Gastrocnemius medialis (tissue), 4 donors: ENCODE data around the gene MTX2. TPM values are rescaled to one million over a fixed set of nuclear protein-coding genes. Genes with fewer than 3 reads are reported as not detected.

Source experiments
- ATAC-seq, 2 donors: fragments of 150-250 bp; one replicate each; pipeline ENCODE4 v1.9.1; 2016
- DNase-seq, 2 donors: peaks; one replicate each; pipeline ENCODE4 v3.0.0-alpha.2; 2019
- H3K27ac ChIP-seq, 4 donors: fragments of 200-600 bp; sonication (generic); 1 replicate in 1 of 4; 2 replicates in 3 of 4; pipeline ENCODE4 v1.5.1; 2016 to 2018; ENCODE audit warnings: mild to moderate bottlenecking in 2 of 4, moderate library complexity in 1 of 4
- H3K27me3 ChIP-seq, 3 donors: fragments of 200-600 bp; sonication (generic) in 2 of 3; 1 replicate in 1 of 3; 2 replicates in 2 of 3; pipeline versions ENCODE4 v1.5.1 to v1.6.0; 2016 to 2019; ENCODE audit warnings: mild to moderate bottlenecking in 1 of 3, moderate library complexity in 1 of 3
- H3K36me3 ChIP-seq, 2 donors: fragments of 200-600 bp; sonication (generic) in 1 of 2; one replicate each; pipeline ENCODE4 v1.5.1; 2017 to 2018
- H3K4me1 ChIP-seq, 2 donors: fragments of 200-600 bp; sonication (generic) in 1 of 2; one replicate each; pipeline ENCODE4 v1.5.1; 2016 to 2017; ENCODE audit warnings: mild to moderate bottlenecking in 2 of 2
- H3K4me3 ChIP-seq, 4 donors: fragments of 200-600 bp; sonication (generic) in 3 of 4; 1 replicate in 1 of 4; 2 replicates in 3 of 4; pipeline ENCODE4 v1.5.1; 2016 to 2019; ENCODE audit warnings: mild to moderate bottlenecking in 2 of 4
- H3K9me3 ChIP-seq, 3 donors: fragments of 200-600 bp; sonication (generic) in 2 of 3; 1 replicate in 1 of 3; 2 replicates in 2 of 3; pipeline ENCODE4 v1.5.1; 2016 to 2019
- POLR2A ChIP-seq, 2 donors: fragments of 450-650 bp; IDR thresholded peaks; one replicate each; pipeline ENCODE4 v1.6.1; 2017; ENCODE audit warnings: antibody characterized with exemption in 2 of 2, mild to moderate bottlenecking in 2 of 2, moderate library complexity in 2 of 2
- in situ Hi-C, 4 donors: fragments of 200-750 bp; cut with MboI; loops; one replicate each; pipeline versions ENCODE4 v1.15.0 to v1.8.0; 2017; ENCODE audit warnings: low sequenced_read_pairs in 4 of 4
- intact Hi-C: fragments of 100-400 bp; cut with DNase I; formaldehyde crosslinking; loops from one replicate; pipeline ENCODE4 v1.15.1; 2023; ENCODE audit warnings: low total_unique reads
- total RNA-seq, 4 donors: library from RNA; depleted of rRNA; stranded (reverse); fragments of >200 nt; gene quantifications; one replicate each; pipeline versions ENCODE4 v1.1.0 to v1.2.3, GENCODE V29; 2016
- TF ChIP-seq, protein P1 (sequence below), 5 experiments: fragments of 450-650 bp in 3 of 5; fragments of 200-600 bp in 2 of 5; sonication (generic) in 2 of 5; IDR thresholded peaks in 4 of 5; conservative IDR thresholded peaks in 1 of 5; 1 replicate in 4 of 5; 2 replicates in 1 of 5; pipeline ENCODE4 v1.5.1; 2016 to 2019; ENCODE audit warnings: antibody characterized with exemption in 5 of 5, mild to moderate bottlenecking in 3 of 5, moderate library complexity in 3 of 5

The MTX2 gene
- total RNA-seq, 4 donors from 2014 or later, result 35.8 to 43.3 (median 39.1) TPM

DNA sequence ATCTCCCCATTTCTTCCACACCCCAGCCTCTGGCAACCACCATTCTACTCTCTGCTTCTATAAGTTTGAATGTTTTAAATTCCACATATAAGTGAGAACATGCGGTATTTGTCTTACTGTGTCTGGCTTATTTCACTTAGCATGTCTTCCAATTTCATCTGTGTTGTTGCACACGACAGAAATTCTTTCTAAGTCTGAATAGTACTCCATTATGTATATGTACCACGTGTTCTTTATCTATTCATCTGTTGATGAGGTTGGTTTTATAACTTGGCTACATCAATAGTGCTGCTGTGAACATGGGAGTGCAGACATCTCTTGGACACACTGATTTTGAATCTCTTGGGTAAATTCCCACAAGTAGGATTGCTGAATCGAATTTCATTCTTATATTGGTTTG is 31.8 kb upstream of the MTX2 start:
- H3K27me3 ChIP-seq, result peaks cover 0 to 3% (median 0%) of the 10 kb centered on the region in 3 donors
- in situ Hi-C loops, result no loop called here
- no peak for TF ChIP-seq POLR2A (IDR thresholded peaks at IDR 0.05)
- TF ChIP-seq, protein P1, sequence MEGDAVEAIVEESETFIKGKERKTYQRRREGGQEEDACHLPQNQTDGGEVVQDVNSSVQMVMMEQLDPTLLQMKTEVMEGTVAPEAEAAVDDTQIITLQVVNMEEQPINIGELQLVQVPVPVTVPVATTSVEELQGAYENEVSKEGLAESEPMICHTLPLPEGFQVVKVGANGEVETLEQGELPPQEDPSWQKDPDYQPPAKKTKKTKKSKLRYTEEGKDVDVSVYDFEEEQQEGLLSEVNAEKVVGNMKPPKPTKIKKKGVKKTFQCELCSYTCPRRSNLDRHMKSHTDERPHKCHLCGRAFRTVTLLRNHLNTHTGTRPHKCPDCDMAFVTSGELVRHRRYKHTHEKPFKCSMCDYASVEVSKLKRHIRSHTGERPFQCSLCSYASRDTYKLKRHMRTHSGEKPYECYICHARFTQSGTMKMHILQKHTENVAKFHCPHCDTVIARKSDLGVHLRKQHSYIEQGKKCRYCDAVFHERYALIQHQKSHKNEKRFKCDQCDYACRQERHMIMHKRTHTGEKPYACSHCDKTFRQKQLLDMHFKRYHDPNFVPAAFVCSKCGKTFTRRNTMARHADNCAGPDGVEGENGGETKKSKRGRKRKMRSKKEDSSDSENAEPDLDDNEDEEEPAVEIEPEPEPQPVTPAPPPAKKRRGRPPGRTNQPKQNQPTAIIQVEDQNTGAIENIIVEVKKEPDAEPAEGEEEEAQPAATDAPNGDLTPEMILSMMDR (IDR thresholded peaks at IDR 0.05 in 4 of 5, conservative IDR thresholded peaks at IDR 0.05 in 1 of 5), result no peak

DNA sequence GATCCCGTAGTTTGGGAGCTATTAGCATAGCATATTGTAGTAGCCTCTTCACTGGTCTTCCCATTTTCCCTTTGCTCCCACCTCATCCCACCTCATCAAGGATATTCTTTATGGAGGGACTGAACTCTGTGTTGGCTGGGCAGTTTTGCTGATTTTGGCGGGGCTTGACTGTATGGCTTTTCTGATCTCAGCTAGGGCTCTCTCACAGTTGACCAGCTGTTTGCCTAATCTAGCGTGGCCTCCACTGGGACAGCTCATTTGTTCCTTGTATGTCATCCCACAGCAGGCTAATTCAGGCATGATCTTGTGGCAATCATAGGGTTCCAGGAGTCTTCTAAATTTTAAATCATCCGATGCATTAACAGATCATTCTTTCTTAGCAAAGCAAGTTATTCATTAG is 30.2 kb upstream of the MTX2 start:
- Histone ChIP-seq H3K4me1 (no peaks in the 10 kb centered on the region), H3K4me3 (no peak overlapping the region), H3K9me3 (no peaks in the 10 kb centered on the region), H3K27ac (no peak overlapping the region), H3K27me3 (peaks cover 0 to 3% (median 0%) of the 10 kb centered on the region in 3 donors), H3K36me3 (no peaks in the 10 kb centered on the region)
- intact Hi-C loops, result no loop called here
- DNase-seq, result no peak
- in situ Hi-C loops, result no loop called here
- no peak for ATAC-seq
- no peak for TF ChIP-seq POLR2A (IDR thresholded peaks at IDR 0.05)
- TF ChIP-seq, protein P1 (IDR thresholded peaks at IDR 0.05 in 4 of 5, conservative IDR thresholded peaks at IDR 0.05 in 1 of 5), result no peak

More for the DNA sequence above, 31.8 kb upstream of the MTX2 start:
- no peaks in the 10 kb centered on the region for H3K36me3 ChIP-seq
- no peaks in the 10 kb centered on the region for H3K4me1 ChIP-seq
- H3K27ac ChIP-seq, result no peak overlapping the region
- H3K4me3 ChIP-seq, result no peak overlapping the region
- intact Hi-C loops, result no loop called here
- H3K9me3 ChIP-seq, result no peaks in the 10 kb centered on the region
- ATAC-seq (no peak), DNase-seq (no peak)

DNA sequence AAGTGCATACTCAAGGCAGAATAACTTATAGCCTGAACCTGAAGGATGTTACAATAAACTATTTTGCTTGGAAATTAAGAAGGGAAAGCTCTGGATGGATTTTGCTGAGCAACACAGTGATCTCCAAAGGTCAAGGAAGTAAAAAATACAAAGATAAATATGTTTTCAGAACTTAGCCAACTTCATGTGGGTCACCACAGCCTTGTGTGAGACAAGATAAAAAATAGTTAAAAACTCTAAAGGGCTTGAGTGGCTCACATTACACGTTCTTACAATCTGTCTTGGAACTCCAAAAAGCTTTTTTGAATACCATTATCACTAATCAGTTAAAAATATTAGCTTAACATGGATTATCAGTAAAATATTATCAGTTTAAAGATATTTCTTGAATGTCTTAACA is 28.9 kb upstream of the MTX2 start:
- H3K4me1 ChIP-seq, result no peaks in the 10 kb centered on the region
- no peak overlapping the region for H3K4me3 ChIP-seq
- H3K36me3 ChIP-seq, result no peaks in the 10 kb centered on the region
- H3K27me3 ChIP-seq, result peaks cover 0 to 3% (median 0%) of the 10 kb centered on the region in 3 donors
- no peak for ATAC-seq
- H3K27ac ChIP-seq, result no peak overlapping the region
- H3K9me3 ChIP-seq, result no peaks in the 10 kb centered on the region
- no peak for TF ChIP-seq POLR2A (IDR thresholded peaks at IDR 0.05)
- TF ChIP-seq, protein P1 (IDR thresholded peaks at IDR 0.05 in 4 of 5, conservative IDR thresholded peaks at IDR 0.05 in 1 of 5), result no peak
- in situ Hi-C loops (no loop called here), intact Hi-C loops (no loop called here)
- no peak for DNase-seq

DNA sequence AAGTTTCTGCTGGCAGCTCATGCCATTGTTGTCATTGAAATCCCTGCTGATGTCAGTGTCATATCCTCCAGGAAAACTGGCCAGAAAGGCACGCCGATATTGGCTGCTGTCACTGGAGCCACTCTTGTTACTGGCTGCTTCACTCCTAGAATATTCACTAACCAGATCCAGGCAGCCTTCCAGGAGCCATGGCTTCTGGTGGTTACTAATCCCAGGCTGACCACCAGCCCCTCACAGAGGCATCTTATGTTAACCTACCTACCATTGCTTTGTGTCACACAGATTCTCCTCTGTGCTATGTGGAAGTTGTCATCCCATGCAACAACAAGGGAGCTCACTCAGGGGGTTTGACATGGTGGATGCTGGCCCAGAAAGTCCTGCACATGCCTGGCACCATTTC is 27.0 kb upstream of the MTX2 start:
- DNase-seq (no peak), ATAC-seq (no peak)
- H3K27me3 ChIP-seq, result peaks cover 0 to 3% (median 0%) of the 10 kb centered on the region in 3 donors
- H3K9me3 ChIP-seq, result no peaks in the 10 kb centered on the region
- in situ Hi-C loops, result no loop called here
- H3K4me1 ChIP-seq, result no peaks in the 10 kb centered on the region
- H3K4me3 ChIP-seq, result no peak overlapping the region
- intact Hi-C loops, result no loop called here
- no peak for TF ChIP-seq POLR2A (IDR thresholded peaks at IDR 0.05)
- TF ChIP-seq, protein P1 (IDR thresholded peaks at IDR 0.05 in 4 of 5, conservative IDR thresholded peaks at IDR 0.05 in 1 of 5), result no peak
- H3K27ac ChIP-seq, result no peak overlapping the region
- H3K36me3 ChIP-seq, result no peaks in the 10 kb centered on the region

DNA sequence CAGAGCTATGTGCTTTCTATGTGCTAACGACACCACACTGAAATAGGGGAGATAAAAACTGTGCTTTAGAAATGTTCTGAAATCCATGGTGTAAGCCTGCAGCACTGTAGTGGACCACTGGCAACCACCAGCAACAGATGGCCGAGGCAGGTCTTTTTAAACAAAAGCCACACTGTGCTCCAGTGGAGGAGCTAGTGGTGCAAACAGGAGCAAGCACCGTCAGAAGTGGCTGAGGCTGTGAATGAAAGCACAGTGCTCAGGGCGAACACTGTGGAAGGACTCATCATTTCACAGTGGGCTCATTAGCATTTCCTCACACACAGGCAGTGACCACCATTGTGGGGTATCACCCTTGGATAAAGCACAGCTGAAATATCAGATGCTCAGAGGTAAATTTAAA is 22.9 kb upstream of the MTX2 start:
- TF ChIP-seq POLR2A (IDR thresholded peaks at IDR 0.05), result no peak
- TF ChIP-seq, protein P1 (IDR thresholded peaks at IDR 0.05 in 4 of 5, conservative IDR thresholded peaks at IDR 0.05 in 1 of 5), result no peak
- Histone ChIP-seq H3K27me3 (no peaks in the 10 kb centered on the region), H3K4me3 (no peak overlapping the region), H3K36me3 (no peaks in the 10 kb centered on the region), H3K4me1 (no peaks in the 10 kb centered on the region), H3K27ac (no peak overlapping the region), H3K9me3 (no peaks in the 10 kb centered on the region)
- intact Hi-C loops, result no loop called here
- DNase-seq (no peak), ATAC-seq (no peak)
- in situ Hi-C loops, result no loop called here
